Lower leg skin (tissue), 3 donors: Measurements from ENCODE around the gene GOLGA6D.

ENCODE experiments used
- CTCF ChIP-seq, 3 donors: fragments of 450-650 bp; IDR thresholded peaks; one replicate each; pipeline ENCODE4 v1.5.1; 2016; ENCODE audit warnings: antibody characterized with exemption in 3 of 3, mild to moderate bottlenecking in 3 of 3, moderate library complexity in 2 of 3
- POLR2A ChIP-seq, 2 donors: fragments of 450-650 bp; IDR thresholded peaks; one replicate each; pipeline ENCODE4 v1.6.1; 2016 to 2017; ENCODE audit warnings: antibody characterized with exemption in 2 of 2, mild to moderate bottlenecking in 1 of 2, moderate library complexity in 1 of 2

- TF ChIP-seq POLR2A (IDR thresholded peaks at IDR 0.05) (no peak), CTCF (IDR thresholded peaks at IDR 0.05) (no peak)
These were observed 32.9 kb upstream of the GOLGA6D start for GRCh38 chr15:75249726-75250125.
